Spleen (tissue), 7 donors: ENCODE results near the gene CCDC126.

Source experiments
- CTCF ChIP-seq, 11 experiments: fragments of 200-600 bp in 7 of 11; fragments of 450-650 bp in 4 of 11; sonication (generic) in 4 of 11; IDR thresholded peaks in 8 of 11; conservative IDR thresholded peaks in 3 of 11; 1 replicate in 7 of 11; 2 replicates in 4 of 11; pipeline versions ENCODE4 v1.4.0 to v1.8.0; 2016 to 2021; ENCODE audit warnings: antibody characterized with exemption in 11 of 11, inconsistent platforms in 4 of 11, mild to moderate bottlenecking in 1 of 11
- POLR2A ChIP-seq, 3 donors: fragments of 450-650 bp; IDR thresholded peaks; one replicate each; pipeline ENCODE4 v1.5.1; 2017; ENCODE audit warnings: antibody characterized with exemption in 3 of 3, mild to moderate bottlenecking in 1 of 3
- POLR2AphosphoS5 ChIP-seq, 3 donors: sonication (generic); formaldehyde crosslinking; IDR thresholded peaks; one replicate each; pipeline ENCODE4 v1.5.1; 2017; ENCODE audit warnings: antibody characterized with exemption in 3 of 3
- donor health status: DM: no; HTN: no; CAD: no; lungs with moderate emphysema.
- donor health status: DM: no; HTN: no; CAD: no.
- donor health status: DM: no; HTN: no; CAD: no.

GRCh38 chr7:23685731-23686130 is 88.5 kb downstream of the CCDC126 start:
- TF ChIP-seq CTCF (IDR thresholded peaks at IDR 0.05 in 8 of 11, conservative IDR thresholded peaks at IDR 0.05 in 3 of 11) (no peak), POLR2A (IDR thresholded peaks at IDR 0.05) (no peak), POLR2AphosphoS5 (IDR thresholded peaks at IDR 0.05) (no peak)
